Measurements from ENCODE around the gene KLF3. TPM values are rescaled to one million over a fixed set of nuclear protein-coding genes. Genes with fewer than 3 reads are reported as not detected.

KLF3 gene
- total and polyA plus RNA-seq, 2 of the 4 experiments (the other 2 are of a cell fraction) = 8.2 to 12.6 TPM

- Histone ChIP-seq H3K9me1 (ENCODE audit: insufficient read depth, low read length) (peaks cover 6% of the 10 kb centered on the region; the same call in 1 of the 2 replicates), H3K4me1 (ENCODE audit: control insufficient read depth, insufficient read depth, low read length) (peaks cover 9% of the 10 kb centered on the region), H3K36me3 (ENCODE audit: control insufficient read depth, insufficient read depth, low read length) (no peaks in the 10 kb centered on the region), H2BK120ac (ENCODE audit: low read depth, low read length) (no peak overlapping the region), H2AK9ac (replicated peaks; ENCODE audit: low read depth, low read length, poor library complexity) (no peak overlapping the region), H3K9me3 (ENCODE audit: control insufficient read depth, insufficient read depth, low read length) (no peaks in the 10 kb centered on the region), H3K27me3 (ENCODE audit: control insufficient read depth, insufficient read depth, low read length) (no peaks in the 10 kb centered on the region; the same call in 1 of the 2 replicates), H3K9ac (ENCODE audit: low read depth, low read length) (no peak overlapping the region), H3K79me1 (ENCODE audit: low read depth in 1 of 2, low read length in 2 of 2) (no peaks in the 10 kb centered on the region), H3K4ac (ENCODE audit: low read depth, low read length) (no peak overlapping the region), H3K4me3 (ENCODE audit: insufficient read depth, low read depth, low read length) (no peak overlapping the region), H3K14ac (replicated peaks; ENCODE audit: low read depth, low read length) (no peak overlapping the region), H3K4me2 (ENCODE audit: low read depth, low read length) (no peak overlapping the region), H2BK20ac (ENCODE audit: low read depth, low read length) (no peak overlapping the region), H4K91ac (ENCODE audit: insufficient read depth, low read depth, low read length) (no peak overlapping the region), H2BK15ac (ENCODE audit: low read depth, low read length) (no peak overlapping the region), H3K23ac (ENCODE audit: low read depth, low read length) (no peak overlapping the region), H3K18ac (ENCODE audit: low read depth, low read length) (no peak overlapping the region), H2AFZ (replicated peaks; ENCODE audit: low read length, poor library complexity) (no peak overlapping the region), H3K27ac (ENCODE audit: insufficient read depth, low read length) (no peak overlapping the region), H4K20me1 (ENCODE audit: insufficient read depth, low read length) (no peaks in the 10 kb centered on the region), H2BK5ac (ENCODE audit: low read depth, low read length, poor library complexity, severe bottlenecking) (no peak overlapping the region), H2AK5ac (ENCODE audit: low read depth, low read length) (no peak overlapping the region), H4K8ac (ENCODE audit: low read depth in 2 of 2, low read length in 2 of 2) (no peak overlapping the region), H3K56ac (ENCODE audit: extremely low read depth, insufficient read depth, low read length) (no peak overlapping the region), H4K5ac (ENCODE audit: low read depth, low read length) (no peak overlapping the region)
- DNase-seq (no peak), ATAC-seq (ENCODE audit: low read depth) (no peak)
- intact Hi-C loops (cut with micrococcal nuclease) = no loop called here
- BruUV-seq (replicated peaks) = no TSS peak
- dilution Hi-C loops (cut with HindIII; ENCODE audit: low sequenced_read_pairs, unreplicated experiment) = no loop called here
- no CpG with 5 or more reads among the region's 2 CpGs for WGBS, 2 experiments (ENCODE audit: extremely low coverage in 2 of 2, insufficient read length in 1 of 2)
- in situ Hi-C loops (cut with MboI; ENCODE audit: low sequenced_read_pairs) = no loop called here
- ChIA-PET CTCF (interaction anchor here (0.6 kb wide), 1 partner anchor 9 kb away, joined by 3 read pairs; no protein-coding TSS in a partner anchor), POLR2A (ENCODE audit: unreplicated experiment) (no interaction called here)
- TF ChIP-seq CEBPB (IDR thresholded peaks at IDR 0.05; ENCODE audit: low read depth, low read length) = no peak
- TF ChIP-seq MAZ (IDR thresholded peaks at IDR 0.05; ENCODE audit: borderline replicate concordance, low read depth, low read length) = no peak
- no peak for TF ChIP-seq FOS (IDR thresholded peaks at IDR 0.05; ENCODE audit: low read depth, low read length)
- no peak for TF ChIP-seq BHLHE40 (IDR thresholded peaks at IDR 0.05; ENCODE audit: low read depth, low read length)
- no peak for TF ChIP-seq CTCF (conservative IDR thresholded peaks at IDR 0.05; ENCODE audit: low read depth, low read length)
- TF ChIP-seq USF2 (IDR thresholded peaks at IDR 0.05; ENCODE audit: low read depth, low read length) = no peak
- TF ChIP-seq RCOR1 (IDR thresholded peaks at IDR 0.05; ENCODE audit: insufficient replicate concordance, low read length) = no peak
- TF ChIP-seq SMC3 (IDR thresholded peaks at IDR 0.05; ENCODE audit: low read depth, low read length) = no peak
- TF ChIP-seq POLR2A (IDR thresholded peaks at IDR 0.05; ENCODE audit: low read depth, low read length) = no peak
- no peak for TF ChIP-seq RFX5 (IDR thresholded peaks at IDR 0.05; ENCODE audit: low read depth, low read length)
- TF ChIP-seq MXI1 (IDR thresholded peaks at IDR 0.05; ENCODE audit: borderline replicate concordance, low read depth, low read length) = no peak
- no peak for TF ChIP-seq RAD21 (IDR thresholded peaks at IDR 0.05; ENCODE audit: low read length)
- TF ChIP-seq ELK1 (IDR thresholded peaks at IDR 0.05; ENCODE audit: borderline replicate concordance, low read depth, low read length) = no peak
Observed at GRCh38 chr4:38623260-38623659, 40.7 kb upstream of the KLF3 start.
